ENCODE measurements around the gene TMEM98.
"Not testable (repeated sequence)": the region's sequence is repeated elsewhere in the genome, so short reads cannot be mapped to it uniquely, and the experiment has no call there.

Gene TMEM98

DNA sequence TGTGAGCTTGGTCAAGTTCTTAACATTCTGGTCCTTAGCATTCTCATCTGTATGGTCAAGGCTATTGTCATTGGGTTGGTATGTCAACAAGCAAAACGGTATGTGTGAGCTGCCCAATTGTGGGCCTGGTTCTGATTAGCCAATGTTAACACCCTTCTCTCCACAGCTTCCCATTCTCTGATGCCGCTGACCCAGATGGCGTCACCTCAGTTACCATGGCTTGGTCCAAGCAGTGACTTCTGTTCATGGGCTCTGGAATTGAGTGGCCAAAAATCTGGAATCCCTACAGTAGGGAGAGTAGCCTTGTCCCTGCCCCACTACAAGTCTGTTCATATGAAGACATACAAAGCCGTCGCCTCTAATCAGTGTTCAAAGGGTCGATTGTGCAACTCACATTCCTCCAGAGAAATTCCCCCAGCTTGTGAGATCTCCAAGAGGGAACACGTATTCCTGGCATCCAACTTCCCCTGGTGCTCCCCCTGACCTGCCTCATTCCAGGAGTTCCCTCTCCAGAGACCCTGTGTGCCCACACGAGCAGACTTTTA is 15.8 kb downstream of the TMEM98 start:
- DNase-seq, result peak; percentile 89

DNA sequence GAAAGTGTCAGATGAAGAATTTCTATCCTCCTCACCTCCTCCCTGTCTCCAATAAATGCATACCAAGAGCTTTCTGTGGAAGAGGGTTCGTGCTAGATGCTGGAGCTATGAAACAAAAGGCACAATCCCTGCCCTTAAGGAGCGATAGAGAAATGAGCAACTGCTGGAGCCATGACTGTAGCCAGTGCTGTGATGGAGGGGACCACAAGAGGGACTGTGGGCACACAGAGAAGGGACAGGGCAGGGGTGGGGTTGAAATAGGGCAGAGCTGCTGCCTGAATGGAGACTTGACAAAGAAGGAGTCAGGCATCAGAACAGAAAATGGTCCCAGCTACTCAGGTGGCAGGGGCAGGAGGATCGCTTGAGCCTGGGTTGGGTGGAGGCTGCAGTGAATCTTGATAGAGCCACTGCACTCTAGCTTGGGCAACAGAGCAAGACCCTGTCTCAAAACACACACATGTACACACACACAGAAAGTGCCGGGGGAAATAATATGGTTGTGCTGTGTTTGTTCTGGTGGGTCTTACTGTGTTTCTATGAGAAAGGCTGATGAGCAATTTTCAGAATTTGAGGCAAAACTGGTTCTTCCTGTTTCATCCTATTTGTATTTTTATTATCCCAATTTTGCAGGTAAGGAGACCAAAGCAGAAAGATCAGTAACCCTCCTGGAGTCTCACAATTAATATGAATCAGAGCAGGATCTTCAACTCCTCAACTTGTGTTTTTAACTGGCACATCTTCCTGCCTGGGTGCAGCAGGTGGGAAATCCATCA is 16.5 kb downstream of the TMEM98 start:
- no peak for DNase-seq

- DNase-seq, result no peak
These were observed 18.6 kb downstream of the TMEM98 start for GRCh38 chr17:32946375-32947135.

GRCh38 chr17:32947736-32948135 is 19.8 kb downstream of the TMEM98 start:
- no peak for DNase-seq

DNA sequence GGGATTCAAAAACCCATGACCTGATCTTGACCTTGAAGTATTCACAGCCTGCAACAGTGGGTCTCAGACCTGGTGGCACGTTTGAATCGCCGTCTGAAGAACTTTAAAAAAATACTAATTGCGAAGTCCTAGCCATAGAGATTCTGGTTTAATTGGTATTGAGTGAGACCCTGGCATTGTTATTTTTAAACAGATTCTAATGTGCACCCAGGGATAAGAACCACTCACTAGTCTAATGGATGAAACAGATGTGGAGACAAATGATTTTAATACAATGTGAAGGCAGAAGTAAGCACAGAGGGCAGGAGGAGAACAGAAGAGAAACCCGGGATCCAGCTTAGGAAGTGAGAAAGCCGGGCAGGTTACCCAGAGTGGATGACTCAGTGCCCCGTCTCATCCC is 21.2 kb downstream of the TMEM98 start:
- no peak for DNase-seq

GRCh38 chr17:32952491-32952890 is 24.5 kb downstream of the TMEM98 start:
- DNase-seq, result not testable (repeated sequence)

DNA sequence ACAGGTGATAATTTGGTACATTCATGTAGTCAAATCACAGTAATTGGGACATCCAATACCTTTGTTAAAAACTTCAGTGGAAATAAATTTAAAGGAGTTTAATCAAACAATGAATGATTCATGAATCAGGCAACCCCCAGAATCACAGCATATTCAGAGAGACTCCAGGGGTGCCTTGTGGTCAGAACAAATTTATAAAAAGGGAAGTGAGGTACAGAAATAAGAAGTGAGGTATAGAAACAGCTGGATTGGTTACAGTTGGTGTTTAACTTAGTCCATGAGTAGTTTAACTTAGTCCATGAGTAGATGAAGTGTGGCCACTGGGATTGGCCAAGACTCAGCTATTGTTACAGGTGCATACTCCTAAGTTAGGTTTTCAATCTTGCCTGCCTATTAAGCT is 25.1 kb downstream of the TMEM98 start:
- DNase-seq, result no peak

DNA sequence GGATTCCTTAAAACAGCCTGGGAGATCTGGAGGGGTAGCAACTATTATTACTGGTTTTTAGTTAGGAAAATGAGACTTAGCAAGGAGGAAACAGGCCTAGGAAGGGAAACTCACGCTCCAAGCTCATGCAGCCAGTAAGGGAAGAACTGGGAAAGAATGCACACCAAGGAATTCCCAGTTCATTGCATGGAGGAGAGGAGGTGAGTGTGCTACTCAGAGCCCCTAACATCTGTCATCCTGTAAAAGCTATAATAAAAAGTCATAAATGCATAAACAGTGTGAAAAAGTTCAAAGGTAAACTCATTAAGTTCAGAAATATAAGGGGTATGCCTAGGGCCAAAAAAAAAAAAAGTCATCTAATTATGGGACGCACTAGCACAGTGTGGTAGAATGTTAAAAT is 25.9 kb downstream of the TMEM98 start:
- no peak for DNase-seq

GRCh38 chr17:32954477-32954876 is 26.5 kb downstream of the TMEM98 start:
- no peak for DNase-seq

DNA sequence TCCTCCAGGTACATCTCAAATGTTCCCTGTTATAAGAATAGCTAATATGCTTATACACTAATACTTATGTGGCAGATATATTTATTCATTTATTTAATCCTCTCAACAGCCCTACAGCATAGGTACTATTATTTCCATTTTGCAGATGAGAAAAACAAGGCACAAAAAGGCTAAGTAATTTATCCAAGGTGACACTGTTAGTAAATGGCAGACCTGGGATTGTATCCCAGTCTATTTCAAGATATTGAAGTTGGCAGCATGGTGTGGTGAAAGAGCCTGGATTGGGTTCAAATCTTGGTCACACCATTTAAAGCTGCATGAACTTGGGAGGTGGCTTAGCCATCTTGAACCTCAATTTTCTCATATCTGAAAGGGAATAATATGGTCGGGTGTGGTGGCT is 27.2 kb downstream of the TMEM98 start:
- no peak for DNase-seq

DNA sequence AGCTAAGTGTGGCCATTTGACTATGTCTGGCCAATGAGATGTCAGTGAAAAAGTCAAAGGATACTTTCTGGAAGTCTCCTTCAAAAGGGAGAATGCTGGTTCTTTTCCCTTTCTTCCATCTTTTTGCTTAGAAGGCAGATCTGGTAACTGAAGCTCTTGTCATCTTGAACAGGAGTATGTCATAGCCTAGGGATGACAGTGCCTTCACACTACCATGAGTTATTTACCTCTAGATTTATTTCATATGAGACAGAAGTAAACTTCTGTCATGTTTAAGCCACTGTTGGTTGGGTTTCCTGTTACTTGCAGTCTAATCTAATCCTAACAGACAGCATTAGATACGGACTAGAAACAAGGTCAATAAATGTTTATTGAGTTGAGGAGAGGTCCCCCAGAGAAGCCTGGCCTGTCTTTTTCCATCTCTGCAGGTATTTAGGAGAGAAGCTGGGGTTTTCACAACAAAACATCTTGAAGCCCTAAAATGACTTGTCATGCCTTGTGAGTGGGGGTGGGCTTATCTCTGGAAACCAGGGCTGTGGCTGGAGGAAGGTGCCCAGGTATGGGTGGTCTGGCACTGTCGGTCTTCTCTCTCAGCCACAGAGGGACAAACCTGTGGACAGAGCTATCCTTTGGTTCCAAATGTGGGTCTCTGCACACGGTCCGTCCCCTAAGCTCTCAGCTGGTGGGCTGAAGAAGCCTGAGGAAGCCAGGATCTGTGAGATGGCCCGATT is 28.5 kb downstream of the TMEM98 start:
- no peak for DNase-seq

- peak; percentile 81 for DNase-seq
These were observed 30.5 kb downstream of the TMEM98 start for GRCh38 chr17:32958418-32958817.

DNA sequence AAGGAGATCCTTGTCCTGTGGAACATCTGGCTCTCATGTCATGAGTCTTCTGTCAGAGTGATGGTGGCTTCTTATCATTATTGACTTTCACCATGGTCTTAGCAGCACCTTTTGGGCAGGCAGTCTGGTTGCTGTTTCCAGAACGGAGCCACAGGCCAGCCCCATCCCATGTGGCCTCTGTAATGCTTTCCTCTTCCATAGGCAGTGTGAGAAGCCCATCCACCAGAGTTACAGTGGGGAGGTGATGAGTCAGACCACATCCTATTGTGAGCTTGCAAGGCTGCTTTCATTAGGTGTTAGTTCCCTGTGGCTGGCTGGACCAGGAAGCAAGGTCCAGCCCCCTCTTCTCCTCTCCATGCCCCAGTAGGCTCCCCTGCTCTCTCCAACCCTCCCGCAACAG is 32.9 kb downstream of the TMEM98 start:
- DNase-seq, result peak; percentile 42

DNA sequence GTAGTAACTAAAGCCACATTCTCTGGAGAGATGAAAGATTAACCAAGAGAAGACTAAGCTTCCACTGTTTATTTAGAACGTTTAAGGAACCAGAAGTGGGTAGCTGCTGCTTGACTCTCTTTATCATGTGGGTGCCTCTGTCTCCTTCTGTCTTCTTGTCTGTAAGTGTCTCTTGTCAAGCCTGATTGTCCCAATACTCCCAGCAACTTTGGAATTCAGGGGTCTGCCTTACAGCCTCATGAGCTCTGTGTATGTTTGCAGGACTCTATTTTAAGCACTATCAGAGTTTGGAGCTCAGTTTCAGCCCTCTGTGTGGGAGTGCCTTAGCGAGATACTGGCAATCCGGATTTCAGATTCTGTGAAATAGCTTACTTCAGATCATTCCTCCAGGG is 34.4 kb downstream of the TMEM98 start:
- no peak for DNase-seq

DNA sequence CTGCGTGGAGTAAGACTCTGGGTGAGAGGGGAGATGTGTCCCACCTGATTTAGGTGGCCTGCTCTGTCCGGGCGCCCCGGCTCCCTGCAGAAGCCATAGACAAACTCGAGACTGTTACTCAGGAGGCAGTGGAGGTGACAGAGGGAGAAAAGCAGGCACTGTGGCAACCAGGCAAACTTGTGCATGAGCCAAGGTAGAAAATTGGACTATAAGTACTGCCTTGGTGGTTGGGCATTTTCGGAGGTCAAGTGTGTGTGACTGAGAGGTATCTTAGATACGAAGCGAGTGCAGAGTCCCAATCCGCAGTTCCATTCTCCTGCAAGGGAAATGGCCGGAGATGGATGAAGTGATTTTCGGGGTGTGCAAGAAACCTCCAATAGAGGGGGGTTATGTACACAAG is 36.6 kb downstream of the TMEM98 start:
- DNase-seq, result no peak

- not testable (repeated sequence) for DNase-seq
These were observed 41.3 kb downstream of the TMEM98 start for GRCh38 chr17:32969231-32969630.

- DNase-seq, result peak; percentile 26
These were observed 42.3 kb downstream of the TMEM98 start for GRCh38 chr17:32970281-32970680.

DNA sequence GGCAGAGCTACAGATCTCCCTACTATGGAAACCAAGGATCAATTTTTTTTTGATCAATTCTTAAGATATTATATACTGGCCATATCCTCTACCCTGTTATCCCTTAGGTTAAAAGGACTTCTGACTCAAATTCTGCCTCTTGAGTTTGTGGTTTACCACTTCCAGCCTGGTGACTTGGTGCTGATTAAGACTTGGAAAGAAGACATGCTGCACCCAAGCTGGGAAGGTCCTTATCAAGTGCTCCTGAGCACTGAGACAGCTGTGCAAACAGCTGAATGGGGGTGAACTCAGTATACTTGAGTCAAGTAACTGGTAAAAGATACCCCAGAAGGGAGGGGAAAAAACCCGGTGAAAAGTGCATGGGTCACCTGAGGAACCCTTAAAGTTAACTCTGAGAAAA is 43.2 kb downstream of the TMEM98 start:
- no peak for DNase-seq

DNA sequence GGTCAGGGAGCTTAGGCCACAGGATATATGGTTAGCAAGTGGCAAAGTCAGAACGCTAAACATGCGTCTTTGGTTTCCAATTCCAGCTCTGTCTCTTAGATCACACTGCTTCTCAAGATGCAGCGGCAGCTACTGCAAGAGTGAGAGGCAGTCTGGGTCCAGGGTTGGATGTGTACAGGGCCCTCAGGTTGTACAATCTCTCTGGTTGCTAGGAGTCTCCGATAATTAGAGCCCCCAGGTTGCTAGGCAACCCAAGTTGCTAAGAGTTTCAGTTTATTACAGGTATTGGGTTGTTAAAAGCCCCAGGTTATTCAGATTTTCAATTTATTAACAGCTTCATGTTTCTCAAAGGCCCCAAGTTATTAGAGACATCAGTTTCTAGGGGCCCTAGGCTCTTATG is 48.2 kb downstream of the TMEM98 start:
- no peak for DNase-seq

DNA sequence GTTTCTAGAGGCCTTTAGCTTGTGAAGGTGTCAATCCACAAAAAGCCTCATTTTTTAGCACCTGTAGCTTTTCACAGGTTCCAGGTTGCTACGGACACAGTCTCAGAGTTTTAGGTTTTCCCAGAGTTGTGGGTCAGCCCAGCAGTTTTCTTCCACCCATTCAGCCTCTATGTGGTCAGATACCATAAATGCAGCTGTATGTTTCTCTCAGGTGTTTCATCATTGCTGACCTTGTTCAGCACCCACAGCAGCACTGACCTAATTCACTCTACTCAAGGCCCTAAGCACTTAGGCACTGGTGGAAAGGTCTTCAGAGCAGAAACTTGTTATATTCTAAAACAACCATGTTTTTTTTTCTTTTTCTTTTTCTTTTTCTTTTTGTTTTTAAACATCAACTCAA is 48.7 kb downstream of the TMEM98 start:
- no peak for DNase-seq

- DNase-seq, result no peak
These were observed 52.3 kb downstream of the TMEM98 start for GRCh38 chr17:32980230-32980629.

GRCh38 chr17:32981611-32982010 is 53.7 kb downstream of the TMEM98 start:
- DNase-seq, result not testable (repeated sequence)

DNA sequence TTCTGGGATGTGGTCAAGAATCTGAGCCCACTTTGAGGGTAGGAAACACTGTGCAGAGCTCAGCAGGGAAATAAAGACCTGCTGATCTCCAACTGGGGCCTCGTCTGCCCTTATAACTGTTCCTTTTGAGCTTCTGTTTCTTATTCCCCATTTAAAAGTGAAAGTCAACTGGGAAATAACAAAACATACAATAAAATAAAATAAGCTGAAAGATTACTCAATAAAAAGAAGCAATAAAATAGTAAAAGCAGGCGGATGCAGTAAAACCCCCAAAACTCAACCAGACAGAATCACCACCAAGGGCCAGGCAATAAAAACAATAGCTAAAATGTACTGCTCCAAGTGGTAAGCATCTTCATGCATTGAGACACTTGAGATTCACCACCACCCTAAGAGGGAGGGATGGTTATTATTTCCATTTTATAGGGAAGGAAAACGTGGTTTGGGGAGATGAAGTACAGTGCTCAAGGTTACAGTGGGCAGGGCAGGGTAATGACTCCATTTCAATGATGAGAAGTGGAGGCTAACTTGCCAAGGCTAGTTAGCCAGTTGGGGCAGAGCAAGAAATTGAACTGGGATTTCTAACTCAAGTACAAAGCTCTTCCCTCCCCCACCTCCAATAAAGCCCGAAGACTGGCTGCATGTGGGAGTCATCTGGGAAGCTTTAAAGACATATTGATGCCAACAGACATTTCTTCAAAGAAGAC is 57.2 kb downstream of the TMEM98 start:
- DNase-seq, result no peak

Data from fibroblast of skin of right quadriceps (primary cell).